GM12801 (cell line): ENCODE data around the gene LIN7A.

Experiments
- CTCF ChIP-seq: IDR thresholded peaks from one replicate; pipeline ENCODE4 v1.5.1; 2011; ENCODE audit warnings: control low read depth; ENCODE audit not compliant: insufficient read length; ENCODE audit errors: extremely low read depth

LIN7A gene

GRCh38 chr12:80770958-80771357 lies 166.8 kb downstream of the LIN7A start:
- no peak for TF ChIP-seq CTCF

- no peak for TF ChIP-seq CTCF
These were observed 168.1 kb downstream of the LIN7A start for GRCh38 chr12:80769553-80770140.

- no peak for TF ChIP-seq CTCF
These were observed 170.8 kb downstream of the LIN7A start for GRCh38 chr12:80766897-80767296.

- TF ChIP-seq CTCF, result no peak
These were observed 171.5 kb downstream of the LIN7A start for GRCh38 chr12:80766210-80766609.

GRCh38 chr12:80763874-80764273 lies 173.9 kb downstream of the LIN7A start:
- no peak for TF ChIP-seq CTCF

GRCh38 chr12:80761838-80762237 lies 175.9 kb downstream of the LIN7A start:
- no peak for TF ChIP-seq CTCF

GRCh38 chr12:80756875-80757274 lies 180.9 kb downstream of the LIN7A start:
- no peak for TF ChIP-seq CTCF
